ENCODE results near the gene POU6F1.

The POU6F1 gene

GRCh38 chr12:51152953-51153352, 64.9 kb downstream of the POU6F1 start:
- no peak for DNase-seq (ENCODE audit: low read depth)

GRCh38 chr12:51150777-51151176, 67.1 kb downstream of the POU6F1 start:
- no peak for DNase-seq (ENCODE audit: low read depth)
- H3K4me3 ChIP-seq (ENCODE audit: control insufficient read depth, low read depth, low read length) = no peak overlapping the region
- no peak for TF ChIP-seq CTCF (IDR thresholded peaks at IDR 0.05; ENCODE audit: control insufficient read depth, insufficient read depth, low read depth, low read length, missing control alignments)

More at GRCh38 chr12:51152953-51153352, 64.9 kb downstream of the POU6F1 start:
- H3K4me3 ChIP-seq (ENCODE audit: control insufficient read depth, low read depth, low read length) = no peak overlapping the region
- TF ChIP-seq CTCF (IDR thresholded peaks at IDR 0.05; ENCODE audit: control insufficient read depth, insufficient read depth, low read depth, low read length, missing control alignments) = no peak

GRCh38 chr12:51147309-51147708, 70.6 kb downstream of the POU6F1 start:
- no peak overlapping the region for H3K4me3 ChIP-seq (ENCODE audit: control insufficient read depth, low read depth, low read length)
- no peak for TF ChIP-seq CTCF (IDR thresholded peaks at IDR 0.05; ENCODE audit: control insufficient read depth, insufficient read depth, low read depth, low read length, missing control alignments)
- no peak for DNase-seq (ENCODE audit: low read depth)

GRCh38 chr12:51139292-51139844, 78.5 kb downstream of the POU6F1 start:
- no peak for DNase-seq (ENCODE audit: low read depth)
- no peak overlapping the region for H3K4me3 ChIP-seq (ENCODE audit: control insufficient read depth, low read depth, low read length)
- TF ChIP-seq CTCF (IDR thresholded peaks at IDR 0.05; ENCODE audit: control insufficient read depth, insufficient read depth, low read depth, low read length, missing control alignments) = no peak

Data from AG09309 (cell line).